Activated naive CD4-positive, alpha-beta T cell treated with anti-CD3 and anti-CD28 coated beads, Interleukin-2, amount 50 U/mL, for 24 hours (primary cell): ENCODE measurements around the gene EED.
A peak's percentile ranks its signal among the peaks of the same experiment; 100 is the strongest.

Experiments used
- H3K27ac Mint-ChIP-seq: one replicate; pipeline ENCODE4 v1.8.0; 2021; ENCODE audit warnings: mild to moderate bottlenecking, mixed read lengths
- H3K27me3 Mint-ChIP-seq: one replicate; pipeline ENCODE4 v1.8.0; 2021; ENCODE audit warnings: mixed read lengths
- H3K36me3 Mint-ChIP-seq: one replicate; pipeline ENCODE4 v1.8.0; 2021; ENCODE audit warnings: mixed read lengths
- H3K4me1 Mint-ChIP-seq: one replicate; pipeline ENCODE4 v1.8.0; 2021; ENCODE audit warnings: mixed read lengths
- H3K4me3 Mint-ChIP-seq: one replicate; pipeline ENCODE4 v1.8.0; 2021; ENCODE audit warnings: mild to moderate bottlenecking, mixed read lengths
- H3K9me3 Mint-ChIP-seq: one replicate; pipeline ENCODE4 v1.8.0; 2021; ENCODE audit warnings: mixed read lengths

The EED gene

GRCh38 chr11:86256608-86257007 lies 12.1 kb downstream of the EED start:
- Mint-ChIP-seq H3K4me1 (peaks cover 20% of the 10 kb centered on the region), H3K9me3 (no peaks in the 10 kb centered on the region), H3K36me3 (peaks cover 12% of the 10 kb centered on the region), H3K27ac (no peak overlapping the region), H3K4me3 (no peak overlapping the region), H3K27me3 (no peaks in the 10 kb centered on the region)

DNA sequence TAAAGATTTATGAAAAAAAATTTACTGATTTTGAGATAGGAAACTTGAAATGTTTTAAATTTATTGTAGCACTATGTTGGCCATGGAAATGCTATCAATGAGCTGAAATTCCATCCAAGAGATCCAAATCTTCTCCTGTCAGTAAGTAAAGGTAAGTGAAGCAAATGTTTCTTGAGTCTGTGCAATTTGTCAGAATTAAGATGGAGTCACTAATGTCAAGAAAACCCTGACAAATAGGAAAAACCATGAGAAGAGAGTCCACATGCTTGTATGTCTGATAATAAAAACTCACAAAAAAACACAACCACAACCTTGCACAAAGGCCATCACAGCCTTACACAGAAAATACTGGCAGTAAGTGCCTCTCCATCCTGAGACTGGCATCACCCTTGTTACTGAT lies 12.9 kb downstream of the EED start:
- no peaks in the 10 kb centered on the region for H3K9me3 Mint-ChIP-seq
- H3K4me3 Mint-ChIP-seq = no peak overlapping the region
- H3K27ac Mint-ChIP-seq = no peak overlapping the region
- no peaks in the 10 kb centered on the region for H3K27me3 Mint-ChIP-seq
- H3K4me1 Mint-ChIP-seq = peaks cover 17% of the 10 kb centered on the region
- H3K36me3 Mint-ChIP-seq = peaks cover 10% of the 10 kb centered on the region

GRCh38 chr11:86259730-86260129 lies 15.2 kb downstream of the EED start:
- Mint-ChIP-seq H3K4me1 (peaks cover 9% of the 10 kb centered on the region), H3K36me3 (peaks cover 15% of the 10 kb centered on the region), H3K27ac (no peak overlapping the region), H3K9me3 (no peaks in the 10 kb centered on the region), H3K27me3 (no peaks in the 10 kb centered on the region), H3K4me3 (no peak overlapping the region)

DNA sequence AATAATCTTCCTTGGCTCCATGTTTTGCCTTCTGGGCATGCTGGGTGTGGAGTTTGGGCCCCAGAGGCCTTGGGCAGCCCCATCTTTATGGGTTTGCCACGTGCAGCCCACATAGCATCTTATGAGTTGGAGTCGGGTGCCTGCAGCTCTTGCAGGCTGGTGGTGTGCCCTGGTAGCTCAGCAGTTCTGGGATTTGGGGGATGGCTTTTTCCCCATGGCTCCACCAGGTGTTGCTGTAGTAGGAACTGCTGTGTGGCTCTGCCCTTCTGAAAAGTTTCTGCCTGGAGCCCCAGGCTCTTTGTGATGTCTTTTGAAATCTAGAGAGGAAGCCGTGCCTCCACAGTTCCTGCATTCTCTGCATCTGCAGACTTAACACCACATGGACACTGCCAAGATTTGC lies 16.8 kb downstream of the EED start:
- no peak overlapping the region for H3K27ac Mint-ChIP-seq
- H3K9me3 Mint-ChIP-seq = no peaks in the 10 kb centered on the region
- peaks cover 16% of the 10 kb centered on the region for H3K36me3 Mint-ChIP-seq
- H3K27me3 Mint-ChIP-seq = no peaks in the 10 kb centered on the region
- no peak overlapping the region for H3K4me3 Mint-ChIP-seq
- H3K4me1 Mint-ChIP-seq = peaks cover 8% of the 10 kb centered on the region

- Mint-ChIP-seq H3K4me3 (no peak overlapping the region), H3K4me1 (peaks cover 8% of the 10 kb centered on the region), H3K27ac (no peak overlapping the region), H3K36me3 (peaks cover 14% of the 10 kb centered on the region), H3K9me3 (no peaks in the 10 kb centered on the region), H3K27me3 (no peaks in the 10 kb centered on the region)
Measured at GRCh38 chr11:86262387-86262786, 17.8 kb downstream of the EED start.

- no peaks in the 10 kb centered on the region for H3K27me3 Mint-ChIP-seq
- no peak overlapping the region for H3K27ac Mint-ChIP-seq
- no peaks in the 10 kb centered on the region for H3K9me3 Mint-ChIP-seq
- H3K4me3 Mint-ChIP-seq = no peak overlapping the region
- H3K4me1 Mint-ChIP-seq = peaks cover 8% of the 10 kb centered on the region
- H3K36me3 Mint-ChIP-seq = peaks cover 18% of the 10 kb centered on the region
Measured at GRCh38 chr11:86264649-86265048, 20.1 kb downstream of the EED start.

DNA sequence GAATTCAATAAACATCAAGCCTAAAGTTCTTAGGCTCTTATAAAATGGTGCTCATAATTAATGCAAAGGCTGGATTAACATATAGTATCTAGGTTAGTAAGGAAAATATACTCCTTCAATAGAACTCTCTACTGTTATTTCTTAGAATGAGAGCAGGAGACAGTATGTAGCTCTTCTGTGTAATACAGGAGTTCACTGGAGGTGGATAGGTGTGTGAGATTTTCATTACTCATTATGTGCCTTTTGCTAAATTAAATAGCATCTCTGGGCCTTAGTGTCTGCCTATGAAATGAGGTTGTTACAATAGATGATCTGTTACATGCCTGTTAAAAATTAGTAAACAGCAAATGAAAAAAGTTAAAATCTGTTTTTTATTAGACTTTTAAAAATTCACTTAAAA lies 20.6 kb downstream of the EED start:
- peaks cover 13% of the 10 kb centered on the region for H3K4me1 Mint-ChIP-seq
- no peaks in the 10 kb centered on the region for H3K27me3 Mint-ChIP-seq
- no peak overlapping the region for H3K27ac Mint-ChIP-seq
- H3K4me3 Mint-ChIP-seq = no peak overlapping the region
- no peaks in the 10 kb centered on the region for H3K9me3 Mint-ChIP-seq
- peaks cover 23% of the 10 kb centered on the region for H3K36me3 Mint-ChIP-seq

GRCh38 chr11:86269645-86270044 lies 25.1 kb downstream of the EED start:
- Mint-ChIP-seq H3K27ac (no peak overlapping the region), H3K4me1 (peaks cover 45% of the 10 kb centered on the region), H3K4me3 (no peak overlapping the region), H3K27me3 (no peaks in the 10 kb centered on the region), H3K36me3 (peaks cover 37% of the 10 kb centered on the region), H3K9me3 (no peaks in the 10 kb centered on the region)

GRCh38 chr11:86274503-86274902 lies 29.9 kb downstream of the EED start:
- no peak overlapping the region for H3K4me3 Mint-ChIP-seq
- H3K36me3 Mint-ChIP-seq = peaks cover 47% of the 10 kb centered on the region
- H3K27ac Mint-ChIP-seq = no peak overlapping the region
- H3K9me3 Mint-ChIP-seq = peaks cover 5% of the 10 kb centered on the region
- peaks cover 60% of the 10 kb centered on the region for H3K4me1 Mint-ChIP-seq
- H3K27me3 Mint-ChIP-seq = no peaks in the 10 kb centered on the region

GRCh38 chr11:86274999-86275398 lies 30.4 kb downstream of the EED start:
- H3K4me3 Mint-ChIP-seq = no peak overlapping the region
- H3K9me3 Mint-ChIP-seq = peaks cover 5% of the 10 kb centered on the region
- peak overlapping the region; percentile 59 for H3K27ac Mint-ChIP-seq

GRCh38 chr11:86275493-86276370 lies 31.2 kb downstream of the EED start:
- H3K4me3 Mint-ChIP-seq = no peak overlapping the region

More at GRCh38 chr11:86274999-86275398, 30.4 kb downstream of the EED start:
- H3K4me1 Mint-ChIP-seq = peaks cover 57% of the 10 kb centered on the region
- peaks cover 49% of the 10 kb centered on the region for H3K36me3 Mint-ChIP-seq
- H3K27me3 Mint-ChIP-seq = no peaks in the 10 kb centered on the region

DNA sequence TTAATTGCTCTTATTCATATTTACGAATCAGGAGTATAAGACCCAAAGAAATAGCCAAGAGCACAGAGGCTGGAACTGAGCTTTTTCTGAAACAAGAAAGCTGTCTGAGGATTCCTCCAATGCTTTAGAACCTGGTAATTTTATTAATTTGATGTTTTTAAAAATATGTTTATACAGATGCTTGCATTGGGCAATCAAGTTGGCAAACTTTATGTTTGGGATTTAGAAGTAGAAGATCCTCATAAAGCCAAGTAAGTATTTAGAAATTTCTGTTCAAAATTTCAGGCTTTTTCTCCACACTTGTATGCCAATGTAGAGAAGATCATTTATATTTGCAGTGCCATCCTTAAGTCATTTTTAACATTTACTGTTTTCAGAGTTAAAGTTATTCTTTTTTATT lies 33.2 kb downstream of the EED start:
- no peak overlapping the region for H3K27ac Mint-ChIP-seq
- peaks cover 49% of the 10 kb centered on the region for H3K4me1 Mint-ChIP-seq
- H3K27me3 Mint-ChIP-seq = no peaks in the 10 kb centered on the region
- peaks cover 37% of the 10 kb centered on the region for H3K36me3 Mint-ChIP-seq
- peaks cover 5% of the 10 kb centered on the region for H3K9me3 Mint-ChIP-seq
- H3K4me3 Mint-ChIP-seq = no peak overlapping the region

More at GRCh38 chr11:86275493-86276370, 31.2 kb downstream of the EED start:
- no peaks in the 10 kb centered on the region for H3K27me3 Mint-ChIP-seq
- peak overlapping the region; percentile 59 for H3K27ac Mint-ChIP-seq
- H3K4me1 Mint-ChIP-seq = peaks cover 50% of the 10 kb centered on the region
- H3K36me3 Mint-ChIP-seq = peaks cover 46% of the 10 kb centered on the region
- H3K9me3 Mint-ChIP-seq = peaks cover 5% of the 10 kb centered on the region

DNA sequence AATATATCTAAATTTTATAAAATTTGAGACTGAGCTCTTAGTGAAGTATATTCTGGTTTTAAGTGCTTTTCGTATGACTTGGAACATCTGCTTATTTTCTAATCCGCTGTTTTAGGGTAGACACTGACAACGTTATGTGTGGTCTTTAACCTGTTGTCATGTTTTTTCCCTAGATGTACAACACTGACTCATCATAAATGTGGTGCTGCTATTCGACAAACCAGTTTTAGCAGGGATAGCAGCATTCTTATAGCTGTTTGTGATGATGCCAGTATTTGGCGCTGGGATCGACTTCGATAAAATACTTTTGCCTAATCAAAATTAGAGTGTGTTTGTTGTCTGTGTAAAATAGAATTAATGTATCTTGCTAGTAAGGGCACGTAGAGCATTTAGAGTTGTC lies 33.7 kb downstream of the EED start:
- no peak overlapping the region for H3K27ac Mint-ChIP-seq

DNA sequence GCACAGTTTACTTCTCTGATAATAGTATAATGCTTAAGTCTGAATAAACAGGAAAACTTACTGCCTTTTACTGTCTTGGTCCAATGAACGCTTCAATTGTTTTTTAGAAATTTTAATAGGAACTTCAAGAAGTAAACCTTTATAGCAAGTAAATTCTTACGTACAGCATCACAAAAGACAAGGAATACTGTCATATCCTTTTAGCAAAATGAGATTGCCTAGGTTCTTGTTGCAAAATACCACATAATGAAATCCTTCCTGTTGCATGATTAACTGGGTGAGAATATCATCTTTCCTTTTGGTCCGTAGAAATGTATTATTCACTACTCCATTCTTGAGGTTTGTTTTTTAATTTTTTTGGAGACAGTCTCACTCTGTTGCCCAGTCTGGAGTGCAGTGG lies 35.2 kb downstream of the EED start:
- peaks cover 34% of the 10 kb centered on the region for H3K36me3 Mint-ChIP-seq
- H3K9me3 Mint-ChIP-seq = peaks cover 5% of the 10 kb centered on the region
- no peaks in the 10 kb centered on the region for H3K27me3 Mint-ChIP-seq
- peaks cover 39% of the 10 kb centered on the region for H3K4me1 Mint-ChIP-seq
- no peak overlapping the region for H3K4me3 Mint-ChIP-seq
- H3K27ac Mint-ChIP-seq = no peak overlapping the region

More for the DNA sequence above, 33.7 kb downstream of the EED start:
- H3K4me3 Mint-ChIP-seq = no peak overlapping the region
- H3K4me1 Mint-ChIP-seq = peaks cover 48% of the 10 kb centered on the region
- peaks cover 35% of the 10 kb centered on the region for H3K36me3 Mint-ChIP-seq
- H3K9me3 Mint-ChIP-seq = peaks cover 5% of the 10 kb centered on the region
- no peaks in the 10 kb centered on the region for H3K27me3 Mint-ChIP-seq

DNA sequence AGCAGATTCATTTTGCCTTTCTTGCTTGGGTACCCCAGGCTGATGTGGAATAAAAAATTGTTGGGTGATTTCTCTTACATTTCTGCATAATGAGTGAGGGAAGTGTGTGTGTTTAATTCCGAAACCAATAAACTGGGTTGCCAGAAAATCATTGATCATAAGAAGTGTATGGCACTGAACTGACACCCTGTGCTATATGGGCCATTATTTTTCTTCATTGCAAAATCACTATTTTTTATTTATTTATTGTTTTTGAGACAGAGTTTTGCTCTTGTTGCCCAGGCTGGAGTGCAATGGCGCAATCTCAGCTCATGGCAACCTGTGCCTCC lies 42.9 kb downstream of the EED start:
- Mint-ChIP-seq H3K4me3 (peak overlapping the region; percentile 15), H3K27ac (peak overlapping the region; percentile 71)

DNA sequence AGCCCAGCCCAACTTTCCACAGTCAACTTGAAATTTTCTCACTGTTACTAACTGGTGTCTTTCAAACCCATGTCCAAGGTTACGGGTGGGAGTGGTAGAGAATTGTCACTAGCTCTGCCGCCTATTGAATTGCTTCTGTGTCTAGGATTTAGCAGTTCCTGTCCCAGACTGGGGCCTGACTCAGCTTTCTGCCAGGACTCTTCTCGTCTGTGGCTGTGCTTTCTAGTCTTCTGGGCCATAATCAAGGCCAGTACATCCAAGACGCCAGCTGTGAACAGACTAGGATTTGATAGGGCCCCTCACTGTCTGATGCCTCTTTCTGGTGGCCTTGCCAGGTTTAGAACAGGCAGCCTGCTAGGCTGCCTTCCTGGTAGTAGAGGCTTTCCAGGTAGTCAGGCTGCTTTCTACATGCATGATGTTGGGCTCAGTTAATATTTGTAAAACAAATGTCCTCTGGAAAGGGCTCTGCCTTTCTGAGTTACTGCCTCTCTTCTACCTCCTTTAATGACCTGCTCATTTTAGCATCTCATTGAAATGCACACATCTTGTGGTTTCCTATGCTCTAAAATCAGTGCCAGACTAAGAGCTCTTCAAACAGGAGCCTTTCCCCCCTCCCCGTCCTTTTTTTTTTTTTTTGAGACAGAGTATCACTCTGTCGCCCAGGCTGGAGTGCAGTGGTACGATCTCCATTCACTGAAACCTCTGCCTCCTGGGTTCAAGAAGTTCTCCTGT lies 44.4 kb downstream of the EED start:
- H3K36me3 Mint-ChIP-seq = peaks cover 3% of the 10 kb centered on the region
- H3K27ac Mint-ChIP-seq = no peak overlapping the region
- no peak overlapping the region for H3K4me3 Mint-ChIP-seq
- H3K27me3 Mint-ChIP-seq = no peaks in the 10 kb centered on the region
- H3K4me1 Mint-ChIP-seq = peaks cover 49% of the 10 kb centered on the region
- H3K9me3 Mint-ChIP-seq = no peaks in the 10 kb centered on the region

More for the DNA sequence above, 42.9 kb downstream of the EED start:
- Mint-ChIP-seq H3K4me1 (peaks cover 54% of the 10 kb centered on the region), H3K36me3 (peaks cover 6% of the 10 kb centered on the region), H3K27me3 (no peaks in the 10 kb centered on the region), H3K9me3 (no peaks in the 10 kb centered on the region)
